Measurements from ENCODE around the gene PXDC1.
"Not testable (repeated sequence)": the region's sequence is repeated elsewhere in the genome, so short reads cannot be mapped to it uniquely, and the experiment has no call there.

Gene PXDC1

GRCh38 chr6:3775386-3775785 lies 23.9 kb upstream of the PXDC1 start:
- no peak overlapping the region for H3K4me3 ChIP-seq (ENCODE audit: control insufficient read depth in 1 of 7, extremely low read depth in 1 of 7, insufficient read depth in 4 of 7, low read depth in 2 of 7, low read length in 6 of 7)
- ChIA-PET POLR2A (interaction anchor here (0.6 kb wide), 1 partner anchor 16 kb away, joined by 3 read pairs; no protein-coding TSS in a partner anchor), CTCF (interaction anchor here (0.8 kb wide), 1 partner anchor 39 kb away, joined by 3 read pairs; no protein-coding TSS in a partner anchor)
- no peaks in the 10 kb centered on the region for H3K9me3 ChIP-seq (ENCODE audit: control extremely low read depth in 1 of 5, control insufficient read depth in 4 of 5, insufficient read depth in 2 of 5, low read depth in 1 of 5, low read length in 4 of 5)
- no peak overlapping the region for H3K27ac ChIP-seq (ENCODE audit: insufficient read depth in 1 of 2, low read depth in 1 of 2, low read length in 2 of 2, poor library complexity in 1 of 2, severe bottlenecking in 2 of 2)
- no peaks in the 10 kb centered on the region for H3K36me3 ChIP-seq (ENCODE audit: control insufficient read depth in 4 of 4, insufficient read depth in 4 of 4, low read length in 3 of 4)
- no peak for DNase-seq
- H3K27me3 ChIP-seq (replicated peaks in 2 of 5; ENCODE audit: control insufficient read depth in 4 of 5, insufficient read depth in 5 of 5, low read length in 4 of 5): no peaks in the 10 kb centered on the region
- 98% methylated on average over 5 of the region's 7 CpGs for WGBS (ENCODE audit: insufficient coverage)
- H3K4me1 ChIP-seq (ENCODE audit: control extremely low read depth in 1 of 4, control insufficient read depth in 4 of 4, insufficient read depth in 4 of 4, low read length in 3 of 4): peaks cover 0 to 4% (median 1%) of the 10 kb centered on the region in 4 experiments

GRCh38 chr6:3773678-3774298 lies 22.3 kb upstream of the PXDC1 start:
- Histone ChIP-seq H3K36me3 (ENCODE audit: control insufficient read depth in 4 of 4, insufficient read depth in 4 of 4, low read length in 3 of 4) (no peaks in the 10 kb centered on the region), H3K27me3 (replicated peaks in 2 of 5; ENCODE audit: control insufficient read depth in 4 of 5, insufficient read depth in 5 of 5, low read length in 4 of 5) (no peaks in the 10 kb centered on the region), H3K4me3 (ENCODE audit: control insufficient read depth in 1 of 7, extremely low read depth in 1 of 7, insufficient read depth in 4 of 7, low read depth in 2 of 7, low read length in 6 of 7) (no peak overlapping the region), H3K4me1 (ENCODE audit: control extremely low read depth in 1 of 4, control insufficient read depth in 4 of 4, insufficient read depth in 4 of 4, low read length in 3 of 4) (peaks cover 0 to 4% (median 1%) of the 10 kb centered on the region in 4 experiments), H3K9me3 (ENCODE audit: control extremely low read depth in 1 of 5, control insufficient read depth in 4 of 5, insufficient read depth in 2 of 5, low read depth in 1 of 5, low read length in 4 of 5) (no peaks in the 10 kb centered on the region), H3K27ac (ENCODE audit: insufficient read depth in 1 of 2, low read depth in 1 of 2, low read length in 2 of 2, poor library complexity in 1 of 2, severe bottlenecking in 2 of 2) (no peak overlapping the region)
- ChIA-PET CTCF (no interaction called here), POLR2A (no interaction called here)
- peak in 2 of 3 donors; percentile 34 to 40 for DNase-seq
- 93% methylated on average over 6 of the region's 7 CpGs for WGBS (ENCODE audit: insufficient coverage)

GRCh38 chr6:3772127-3772999 lies 20.9 kb upstream of the PXDC1 start:
- H3K36me3 ChIP-seq (ENCODE audit: control insufficient read depth in 4 of 4, insufficient read depth in 4 of 4, low read length in 3 of 4); DNase-seq; H3K27ac ChIP-seq (ENCODE audit: insufficient read depth in 1 of 2, low read depth in 1 of 2, low read length in 2 of 2, poor library complexity in 1 of 2, severe bottlenecking in 2 of 2); H3K9me3 ChIP-seq (ENCODE audit: control extremely low read depth in 1 of 5, control insufficient read depth in 4 of 5, insufficient read depth in 2 of 5, low read depth in 1 of 5, low read length in 4 of 5); H3K27me3 ChIP-seq (replicated peaks in 2 of 5; ENCODE audit: control insufficient read depth in 4 of 5, insufficient read depth in 5 of 5, low read length in 4 of 5); H3K4me3 ChIP-seq (ENCODE audit: control insufficient read depth in 1 of 7, extremely low read depth in 1 of 7, insufficient read depth in 4 of 7, low read depth in 2 of 7, low read length in 6 of 7); POLR2A ChIA-PET; H3K4me1 ChIP-seq (ENCODE audit: control extremely low read depth in 1 of 4, control insufficient read depth in 4 of 4, insufficient read depth in 4 of 4, low read length in 3 of 4): not testable (repeated sequence)
- CTCF ChIA-PET: interaction anchor here (0.5 to 1.2 kb wide), 3 partner anchors 21 to 84 kb away, joined by 3 read pairs; no protein-coding TSS in a partner anchor
- WGBS (ENCODE audit: insufficient coverage): 82% methylated on average over 10 of the region's 12 CpGs

- Histone ChIP-seq H3K27ac (ENCODE audit: insufficient read depth in 1 of 2, low read depth in 1 of 2, low read length in 2 of 2, poor library complexity in 1 of 2, severe bottlenecking in 2 of 2) (no peak overlapping the region), H3K4me1 (ENCODE audit: control extremely low read depth in 1 of 4, control insufficient read depth in 4 of 4, insufficient read depth in 4 of 4, low read length in 3 of 4) (peaks cover 0 to 2% (median 0%) of the 10 kb centered on the region in 4 experiments), H3K9me3 (ENCODE audit: control extremely low read depth in 1 of 5, control insufficient read depth in 4 of 5, insufficient read depth in 2 of 5, low read depth in 1 of 5, low read length in 4 of 5) (no peaks in the 10 kb centered on the region), H3K27me3 (replicated peaks in 2 of 5; ENCODE audit: control insufficient read depth in 4 of 5, insufficient read depth in 5 of 5, low read length in 4 of 5) (no peaks in the 10 kb centered on the region), H3K36me3 (ENCODE audit: control insufficient read depth in 4 of 4, insufficient read depth in 4 of 4, low read length in 3 of 4) (no peaks in the 10 kb centered on the region), H3K4me3 (ENCODE audit: control insufficient read depth in 1 of 7, extremely low read depth in 1 of 7, insufficient read depth in 4 of 7, low read depth in 2 of 7, low read length in 6 of 7) (peak overlapping the region in 3 of 7 experiments; percentile 26 to 52 (median 32))
- ChIA-PET CTCF (interaction anchor here (1.1 to 1.2 kb wide), 2 partner anchors 21 to 22 kb away, joined by 3 read pairs; no protein-coding TSS in a partner anchor), POLR2A (no interaction called here)
- peak in 1 of 3 donors; percentile 35 for DNase-seq
- 74% methylated on average over 44 of the region's 57 CpGs for WGBS (ENCODE audit: insufficient coverage)
These were observed 20.0 kb upstream of the PXDC1 start for GRCh38 chr6:3771407-3772011.

- no peak for DNase-seq
- ChIA-PET CTCF (no interaction called here), POLR2A (no interaction called here)
- Histone ChIP-seq H3K9me3 (ENCODE audit: control extremely low read depth in 1 of 5, control insufficient read depth in 4 of 5, insufficient read depth in 2 of 5, low read depth in 1 of 5, low read length in 4 of 5) (no peaks in the 10 kb centered on the region), H3K4me3 (ENCODE audit: control insufficient read depth in 1 of 7, extremely low read depth in 1 of 7, insufficient read depth in 4 of 7, low read depth in 2 of 7, low read length in 6 of 7) (no peak overlapping the region), H3K36me3 (ENCODE audit: control insufficient read depth in 4 of 4, insufficient read depth in 4 of 4, low read length in 3 of 4) (no peaks in the 10 kb centered on the region), H3K4me1 (ENCODE audit: control extremely low read depth in 1 of 4, control insufficient read depth in 4 of 4, insufficient read depth in 4 of 4, low read length in 3 of 4) (peaks cover 0 to 6% (median under 1%) of the 10 kb centered on the region in 4 experiments), H3K27me3 (replicated peaks in 2 of 5; ENCODE audit: control insufficient read depth in 4 of 5, insufficient read depth in 5 of 5, low read length in 4 of 5) (no peaks in the 10 kb centered on the region), H3K27ac (ENCODE audit: insufficient read depth in 1 of 2, low read depth in 1 of 2, low read length in 2 of 2, poor library complexity in 1 of 2, severe bottlenecking in 2 of 2) (no peak overlapping the region)
- 81% methylated on average over 7 of the region's 10 CpGs for WGBS (ENCODE audit: insufficient coverage)
These were observed 18.7 kb upstream of the PXDC1 start for GRCh38 chr6:3770023-3770720.

GRCh38 chr6:3769610-3770009 lies 18.1 kb upstream of the PXDC1 start:
- Histone ChIP-seq H3K4me1 (ENCODE audit: control extremely low read depth in 1 of 4, control insufficient read depth in 4 of 4, insufficient read depth in 4 of 4, low read length in 3 of 4) (peaks cover 0 to 11% (median 3%) of the 10 kb centered on the region in 4 experiments), H3K9me3 (ENCODE audit: control extremely low read depth in 1 of 5, control insufficient read depth in 4 of 5, insufficient read depth in 2 of 5, low read depth in 1 of 5, low read length in 4 of 5) (no peaks in the 10 kb centered on the region), H3K27ac (ENCODE audit: insufficient read depth in 1 of 2, low read depth in 1 of 2, low read length in 2 of 2, poor library complexity in 1 of 2, severe bottlenecking in 2 of 2) (no peak overlapping the region), H3K27me3 (replicated peaks in 2 of 5; ENCODE audit: control insufficient read depth in 4 of 5, insufficient read depth in 5 of 5, low read length in 4 of 5) (no peaks in the 10 kb centered on the region), H3K36me3 (ENCODE audit: control insufficient read depth in 4 of 4, insufficient read depth in 4 of 4, low read length in 3 of 4) (no peaks in the 10 kb centered on the region), H3K4me3 (ENCODE audit: control insufficient read depth in 1 of 7, extremely low read depth in 1 of 7, insufficient read depth in 4 of 7, low read depth in 2 of 7, low read length in 6 of 7) (no peak overlapping the region)
- WGBS (ENCODE audit: insufficient coverage): 90% methylated on average over 3 of the region's 6 CpGs
- ChIA-PET POLR2A (no interaction called here), CTCF (no interaction called here)
- DNase-seq: no peak
